ENCODE data around the gene AVPR2. TPM values are rescaled to one million over a fixed set of nuclear protein-coding genes. Genes with fewer than 3 reads are reported as not detected.
A peak's percentile ranks its signal among the peaks of the same experiment; 100 is the strongest.

The AVPR2 gene
- total and polyA plus RNA-seq, 9 donors = 0.34 to 1.5 (median 0.55) TPM; not detected in 3

DNA sequence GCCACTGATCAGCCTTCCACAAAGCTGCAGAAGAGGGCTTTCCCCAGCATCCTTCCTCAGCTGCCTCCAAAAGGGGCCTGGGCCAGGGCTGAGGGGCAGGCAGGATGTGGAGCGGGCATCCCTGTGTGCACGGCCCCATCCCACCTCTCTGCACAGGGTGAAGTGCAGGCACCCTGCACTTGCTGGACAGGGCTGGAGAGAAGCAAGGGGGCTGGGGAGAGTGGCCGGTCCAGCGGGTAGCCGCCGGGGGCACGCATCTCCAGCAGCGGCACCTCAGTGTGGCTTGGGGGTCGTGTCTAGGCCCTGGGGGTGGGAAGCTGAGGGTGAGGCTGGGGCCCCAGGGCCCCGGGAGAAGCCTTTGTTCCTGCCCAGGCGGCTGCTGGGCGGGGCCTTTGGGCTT lies 3.0 kb downstream of the AVPR2 start:
- TF ChIP-seq POLR2A (IDR thresholded peaks at IDR 0.05) = no peak
- TF ChIP-seq EP300 (IDR thresholded peaks at IDR 0.05) = no peak
- TF ChIP-seq, protein P1, sequence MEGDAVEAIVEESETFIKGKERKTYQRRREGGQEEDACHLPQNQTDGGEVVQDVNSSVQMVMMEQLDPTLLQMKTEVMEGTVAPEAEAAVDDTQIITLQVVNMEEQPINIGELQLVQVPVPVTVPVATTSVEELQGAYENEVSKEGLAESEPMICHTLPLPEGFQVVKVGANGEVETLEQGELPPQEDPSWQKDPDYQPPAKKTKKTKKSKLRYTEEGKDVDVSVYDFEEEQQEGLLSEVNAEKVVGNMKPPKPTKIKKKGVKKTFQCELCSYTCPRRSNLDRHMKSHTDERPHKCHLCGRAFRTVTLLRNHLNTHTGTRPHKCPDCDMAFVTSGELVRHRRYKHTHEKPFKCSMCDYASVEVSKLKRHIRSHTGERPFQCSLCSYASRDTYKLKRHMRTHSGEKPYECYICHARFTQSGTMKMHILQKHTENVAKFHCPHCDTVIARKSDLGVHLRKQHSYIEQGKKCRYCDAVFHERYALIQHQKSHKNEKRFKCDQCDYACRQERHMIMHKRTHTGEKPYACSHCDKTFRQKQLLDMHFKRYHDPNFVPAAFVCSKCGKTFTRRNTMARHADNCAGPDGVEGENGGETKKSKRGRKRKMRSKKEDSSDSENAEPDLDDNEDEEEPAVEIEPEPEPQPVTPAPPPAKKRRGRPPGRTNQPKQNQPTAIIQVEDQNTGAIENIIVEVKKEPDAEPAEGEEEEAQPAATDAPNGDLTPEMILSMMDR (IDR thresholded peaks at IDR 0.05) = no peak
- no peaks in the 10 kb centered on the region for H3K36me3 ChIP-seq
- intact Hi-C loops (cut with DNase I) = no loop called here
- no peak overlapping the region for H3K4me3 ChIP-seq
- DNase-seq = no peak
- no peaks in the 10 kb centered on the region for H3K27me3 ChIP-seq
- H3K4me1 ChIP-seq (ENCODE audit: insufficient read depth) = no peaks in the 10 kb centered on the region
- 82 to 85% (median 83%) methylated on average over 12 of the region's 12 CpGs for WGBS, 3 donors
- H3K27ac ChIP-seq = no peak overlapping the region
- H3K9me3 ChIP-seq = no peaks in the 10 kb centered on the region

DNA sequence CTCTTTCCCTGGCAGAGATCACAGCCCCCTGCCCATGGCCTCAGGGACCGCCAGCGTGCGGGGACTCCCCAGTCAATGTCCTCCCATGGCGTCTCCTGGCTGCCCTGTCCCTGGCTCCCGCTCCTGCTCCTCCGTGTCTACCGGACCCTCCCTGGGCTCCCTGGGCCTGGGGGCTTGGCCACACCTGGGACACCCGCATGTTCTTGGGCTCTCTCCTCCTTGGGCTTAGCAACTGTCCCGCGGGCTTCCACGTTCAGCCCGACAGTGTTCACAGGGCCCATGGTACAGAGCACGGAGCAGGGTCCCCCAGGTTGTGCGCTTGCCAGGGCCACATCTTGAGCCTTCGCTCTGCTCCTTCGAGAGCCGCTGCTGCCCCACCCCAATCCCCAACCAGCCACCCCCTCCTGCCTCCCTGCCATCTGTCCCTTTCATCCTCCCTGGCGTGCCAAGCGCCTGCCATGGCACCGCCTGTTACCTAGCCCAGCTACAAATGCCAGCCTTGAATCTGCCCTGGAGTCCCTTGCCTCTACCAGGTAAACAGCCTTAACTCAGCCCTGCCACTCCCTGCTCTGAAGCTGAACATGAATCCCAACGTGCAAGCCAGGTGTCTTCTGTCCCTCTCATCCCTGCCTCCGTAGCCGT lies 3.9 kb downstream of the AVPR2 start:
- Histone ChIP-seq H3K4me3 (no peak overlapping the region), H3K27ac (no peak overlapping the region), H3K4me1 (ENCODE audit: insufficient read depth) (no peaks in the 10 kb centered on the region), H3K27me3 (no peaks in the 10 kb centered on the region), H3K36me3 (no peaks in the 10 kb centered on the region), H3K9me3 (no peaks in the 10 kb centered on the region)
- peak in 1 of 5 donors; percentile 11 for DNase-seq
- intact Hi-C loops (cut with DNase I) = no loop called here
- TF ChIP-seq EP300 (IDR thresholded peaks at IDR 0.05) (no peak), POLR2A (IDR thresholded peaks at IDR 0.05) (no peak)
- TF ChIP-seq, protein P1 (IDR thresholded peaks at IDR 0.05) = no peak
- 84 to 88% (median 87%) methylated on average over 23 of the region's 23 CpGs for WGBS, 3 donors

DNA sequence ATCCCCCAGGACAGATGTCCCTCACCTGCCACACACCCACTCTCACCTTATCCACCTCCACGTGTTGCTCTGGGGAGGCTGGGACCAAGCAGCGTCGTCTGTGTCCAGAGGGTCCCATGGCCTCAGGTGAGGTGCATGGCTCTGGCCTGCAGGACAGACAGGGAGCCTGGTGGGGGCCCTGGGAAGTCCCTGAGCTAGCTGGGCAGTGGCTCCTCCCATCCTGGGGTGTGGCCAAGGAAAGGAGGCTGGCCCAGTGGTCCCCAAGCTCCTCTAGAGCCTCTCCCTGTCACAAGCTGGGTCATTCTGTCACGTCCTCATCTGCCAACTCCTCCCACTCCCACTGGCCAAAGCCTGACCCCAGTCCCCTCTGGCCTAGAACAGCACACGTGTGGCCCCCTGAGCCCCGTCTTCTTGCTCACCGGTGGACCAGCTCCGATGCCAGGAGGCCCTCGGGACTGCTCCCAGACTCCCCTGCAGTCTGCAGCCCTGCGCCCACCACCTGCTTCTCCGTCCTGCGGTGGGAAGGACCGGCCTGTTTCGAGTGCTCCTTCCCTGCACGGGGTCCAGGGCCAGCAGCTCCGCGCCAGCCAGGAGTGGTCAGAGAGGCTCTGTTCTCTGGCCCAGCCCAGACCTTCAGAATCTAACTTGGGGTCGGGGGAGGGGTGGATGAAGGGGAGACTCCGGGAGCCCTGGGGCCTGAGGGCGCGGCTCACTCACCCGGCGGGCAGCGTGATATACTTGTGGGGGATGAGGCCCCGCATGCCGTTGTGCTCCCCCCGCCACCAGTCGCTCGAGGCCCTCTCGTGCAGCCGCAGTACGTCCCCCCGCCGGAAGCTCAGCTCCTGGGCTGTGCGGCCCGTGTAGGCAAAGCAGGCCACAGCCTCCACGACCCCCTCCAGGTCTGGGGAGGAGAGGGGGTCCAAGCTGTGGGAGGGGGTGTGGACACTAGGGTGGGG lies 4.8 kb downstream of the AVPR2 start:
- 71 to 82% (median 81%) methylated on average over 35 to 37 of the region's 37 CpGs for WGBS, 3 donors

DNA sequence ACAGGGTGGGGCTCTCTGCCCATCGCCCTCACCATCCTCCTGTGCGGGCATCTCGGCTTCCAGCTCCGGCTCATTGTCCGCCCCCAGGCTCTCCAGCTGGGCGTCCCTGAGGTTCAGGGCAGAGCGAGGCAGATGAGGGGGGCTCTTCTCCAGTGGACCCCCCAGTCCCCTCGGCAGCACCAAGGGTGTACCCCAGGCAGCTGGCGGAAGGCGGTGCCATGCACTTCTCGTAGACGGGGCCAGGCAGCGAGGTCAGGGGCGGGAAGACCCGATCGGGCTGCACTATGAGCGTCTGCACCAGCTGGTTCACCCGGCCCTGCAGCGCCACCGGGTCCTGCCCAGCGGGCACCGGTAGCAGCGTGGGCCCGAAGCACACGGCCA lies 5.5 kb downstream of the AVPR2 start:
- no peak for TF ChIP-seq EP300 (IDR thresholded peaks at IDR 0.05)
- no peak for TF ChIP-seq POLR2A (IDR thresholded peaks at IDR 0.05)
- TF ChIP-seq, protein P1 (IDR thresholded peaks at IDR 0.05) = no peak
- 89 to 94% (median 92%) methylated on average over 24 to 25 of the region's 25 CpGs for WGBS, 3 donors
- no peaks in the 10 kb centered on the region for H3K9me3 ChIP-seq
- intact Hi-C loops (cut with DNase I) = no loop called here
- no peaks in the 10 kb centered on the region for H3K36me3 ChIP-seq
- no peaks in the 10 kb centered on the region for H3K27me3 ChIP-seq
- H3K4me1 ChIP-seq (ENCODE audit: insufficient read depth) = no peaks in the 10 kb centered on the region
- no peak overlapping the region for H3K4me3 ChIP-seq
- no peak for DNase-seq
- H3K27ac ChIP-seq = no peak overlapping the region

More for the DNA sequence above, 4.8 kb downstream of the AVPR2 start:
- H3K4me1 ChIP-seq (ENCODE audit: insufficient read depth) = no peaks in the 10 kb centered on the region
- H3K36me3 ChIP-seq = no peaks in the 10 kb centered on the region
- intact Hi-C loops (cut with DNase I) = no loop called here
- no peaks in the 10 kb centered on the region for H3K9me3 ChIP-seq
- H3K27ac ChIP-seq = no peak overlapping the region
- no peak overlapping the region for H3K4me3 ChIP-seq
- no peak for TF ChIP-seq EP300 (IDR thresholded peaks at IDR 0.05)
- no peak for TF ChIP-seq POLR2A (IDR thresholded peaks at IDR 0.05)
- TF ChIP-seq, protein P1 (IDR thresholded peaks at IDR 0.05) = no peak
- DNase-seq = peak in 1 of 5 donors; percentile 12
- no peaks in the 10 kb centered on the region for H3K27me3 ChIP-seq

Data from ovary (tissue), 9 donors.